ENCODE data around the gene PDE3B. TPM values are rescaled to one million over a fixed set of nuclear protein-coding genes. Genes with fewer than 3 reads are reported as not detected.

Gene PDE3B
- total RNA-seq, 3 donors from 2014 or later, result 14.1 to 177 (median 17.3) TPM

GRCh38 chr11:14635546-14635945 is 8.1 kb upstream of the PDE3B start:
- intact Hi-C loops (cut with DNase I; ENCODE audit: low total_unique reads), result loop anchor here (2.0 kb wide), 1 partner anchor 23 kb away; no protein-coding TSS in a partner anchor
- TF ChIP-seq POLR2A (IDR thresholded peaks at IDR 0.05) (no peak), POLR2AphosphoS5 (IDR thresholded peaks at IDR 0.05) (no peak), CTCF (IDR thresholded peaks at IDR 0.05) (no peak)
- DNase-seq (ENCODE audit: low spot score in 2 of 2), result no peak
- no peak overlapping the region for H3K4me3 ChIP-seq
- no peaks in the 10 kb centered on the region for H3K9me3 ChIP-seq
- H3K27ac ChIP-seq, result no peak overlapping the region
- peaks cover 0 to 18% of the 10 kb centered on the region in 2 donors for H3K27me3 ChIP-seq
- no peaks in the 10 kb centered on the region for H3K4me1 ChIP-seq
- H3K36me3 ChIP-seq, result no peaks in the 10 kb centered on the region

- DNase-seq (ENCODE audit: low spot score in 2 of 2), result no peak
- Histone ChIP-seq H3K36me3 (no peaks in the 10 kb centered on the region), H3K27me3 (peaks cover 0 to 18% of the 10 kb centered on the region in 2 donors), H3K27ac (no peak overlapping the region), H3K4me1 (no peaks in the 10 kb centered on the region), H3K9me3 (no peaks in the 10 kb centered on the region), H3K4me3 (no peak overlapping the region)
- TF ChIP-seq POLR2AphosphoS5 (IDR thresholded peaks at IDR 0.05) (no peak), CTCF (IDR thresholded peaks at IDR 0.05) (no peak), POLR2A (IDR thresholded peaks at IDR 0.05) (no peak)
- intact Hi-C loops (cut with DNase I; ENCODE audit: low total_unique reads), result no loop called here
These were observed 7.5 kb upstream of the PDE3B start for GRCh38 chr11:14636119-14636518.

GRCh38 chr11:14637868-14638409 is 5.7 kb upstream of the PDE3B start:
- H3K4me1 ChIP-seq, result no peaks in the 10 kb centered on the region
- H3K9me3 ChIP-seq, result no peaks in the 10 kb centered on the region
- H3K27me3 ChIP-seq, result peaks cover 0 to 21% of the 10 kb centered on the region in 2 donors
- intact Hi-C loops (cut with DNase I; ENCODE audit: low total_unique reads), result no loop called here
- TF ChIP-seq POLR2AphosphoS5 (IDR thresholded peaks at IDR 0.05) (no peak), POLR2A (IDR thresholded peaks at IDR 0.05) (no peak), CTCF (IDR thresholded peaks at IDR 0.05) (no peak)
- no peak overlapping the region for H3K4me3 ChIP-seq
- no peaks in the 10 kb centered on the region for H3K36me3 ChIP-seq
- DNase-seq (ENCODE audit: low spot score in 2 of 2), result no peak
- no peak overlapping the region for H3K27ac ChIP-seq

- no peak overlapping the region for H3K27ac ChIP-seq
These were observed 5.0 kb upstream of the PDE3B start for GRCh38 chr11:14638561-14638960.

GRCh38 chr11:14641801-14642200 is 1.8 kb upstream of the PDE3B start:
- Histone ChIP-seq H3K36me3 (no peaks in the 10 kb centered on the region), H3K4me3 (no peak overlapping the region), H3K9me3 (no peaks in the 10 kb centered on the region), H3K27ac (no peak overlapping the region), H3K27me3 (peaks cover 0 to 43% of the 10 kb centered on the region in 2 donors), H3K4me1 (no peaks in the 10 kb centered on the region)
- intact Hi-C loops (cut with DNase I; ENCODE audit: low total_unique reads), result no loop called here
- TF ChIP-seq POLR2A (IDR thresholded peaks at IDR 0.05) (no peak), POLR2AphosphoS5 (IDR thresholded peaks at IDR 0.05) (no peak), CTCF (IDR thresholded peaks at IDR 0.05) (no peak)
- DNase-seq (ENCODE audit: low spot score in 2 of 2), result no peak

More at GRCh38 chr11:14638561-14638960, 5.0 kb upstream of the PDE3B start:
- Histone ChIP-seq H3K4me1 (no peaks in the 10 kb centered on the region), H3K27me3 (peaks cover 0 to 25% of the 10 kb centered on the region in 2 donors), H3K9me3 (no peaks in the 10 kb centered on the region), H3K4me3 (no peak overlapping the region), H3K36me3 (no peaks in the 10 kb centered on the region)
- intact Hi-C loops (cut with DNase I; ENCODE audit: low total_unique reads), result no loop called here
- no peak for DNase-seq (ENCODE audit: low spot score in 2 of 2)
- TF ChIP-seq POLR2A (IDR thresholded peaks at IDR 0.05), result no peak

Measured in breast epithelium (tissue), 4 donors.